GM21447 (cell line): ENCODE data around the gene TAS2R30.

Source experiments
- ATAC-seq: cut with Tn5 transposase; IDR thresholded peaks from one replicate; pipeline ENCODE4 v1.9.1; 2021; ENCODE audit not compliant: unreplicated experiment

The TAS2R30 gene

GRCh38 chr12:11134305-11134704 is at the start of gene TAS2R30:
Gene TAS2R30, minus strand, starts transcription at chr12:11134644. Its CDS starts 400 bp downstream, at chr12:11134244.
- ATAC-seq: no peak

GRCh38 chr12:11183011-11183410 is 48.6 kb upstream of the TAS2R30 start:
- no peak for ATAC-seq

- ATAC-seq: no peak
Observed at GRCh38 chr12:11182529-11182928, 48.1 kb upstream of the TAS2R30 start.

GRCh38 chr12:11178250-11178649 is 43.8 kb upstream of the TAS2R30 start:
- no peak for ATAC-seq

GRCh38 chr12:11174022-11174421 is 39.6 kb upstream of the TAS2R30 start:
- ATAC-seq: no peak

GRCh38 chr12:11171969-11172675 is 37.7 kb upstream of the TAS2R30 start:
- no peak for ATAC-seq

- ATAC-seq: peak; percentile 94
Observed at GRCh38 chr12:11171145-11171968, 36.9 kb upstream of the TAS2R30 start, which contains the start of gene SMIM10L1. Gene SMIM10L1, plus strand, starts transcription at chr12:11171194. Its CDS starts 163 bp downstream, at chr12:11171357.

- no peak for ATAC-seq
Observed at GRCh38 chr12:11170810-11171144, 36.3 kb upstream of the TAS2R30 start.

- ATAC-seq: no peak
Observed at GRCh38 chr12:11166300-11166699, 31.9 kb upstream of the TAS2R30 start.

GRCh38 chr12:11164384-11164783 is 29.9 kb upstream of the TAS2R30 start:
- no peak for ATAC-seq

- no peak for ATAC-seq
Observed at GRCh38 chr12:11162502-11162901, 28.1 kb upstream of the TAS2R30 start.

GRCh38 chr12:11158885-11159444 is 24.5 kb upstream of the TAS2R30 start:
- no peak for ATAC-seq

- ATAC-seq: no peak
Observed at GRCh38 chr12:11154400-11154925, 20.0 kb upstream of the TAS2R30 start.

- no peak for ATAC-seq
Observed at GRCh38 chr12:11152725-11153124, 18.3 kb upstream of the TAS2R30 start.

- ATAC-seq: no peak
Observed at GRCh38 chr12:11150832-11151231, 16.4 kb upstream of the TAS2R30 start.

GRCh38 chr12:11147420-11147819 is 13.0 kb upstream of the TAS2R30 start:
- no peak for ATAC-seq

- no peak for ATAC-seq
Observed at GRCh38 chr12:11144297-11144696, 9.9 kb upstream of the TAS2R30 start.

- no peak for ATAC-seq
Observed at GRCh38 chr12:11143352-11143751, 8.9 kb upstream of the TAS2R30 start.

GRCh38 chr12:11136075-11136474 is 1.6 kb upstream of the TAS2R30 start:
- ATAC-seq: peak; percentile 61

- no peak for ATAC-seq
Observed at GRCh38 chr12:11133816-11134215, 628 bp downstream of the TAS2R30 start.

GRCh38 chr12:11133162-11133561 is 1.3 kb downstream of the TAS2R30 start:
- ATAC-seq: no peak

GRCh38 chr12:11130999-11131398 is 3.4 kb downstream of the TAS2R30 start:
- no peak for ATAC-seq
